DND-41 (cell line): ENCODE results near the gene MAP4.

Experiments
- CTCF ChIP-seq: IDR thresholded peaks from 2 replicates; pipeline ENCODE4 v1.5.1; 2012; ENCODE audit warnings: borderline replicate concordance, low read length, moderate library complexity, mild to moderate bottlenecking; ENCODE audit not compliant: poor library complexity, severe bottlenecking; ENCODE audit errors: extremely low read depth
- EZH2 ChIP-seq: IDR thresholded peaks from 3 replicates; pipeline ENCODE4 v1.6.1; 2012; ENCODE audit warnings: borderline replicate concordance, low read depth, mild to moderate bottlenecking, moderate library complexity, low read length, inconsistent platforms; ENCODE audit not compliant: severe bottlenecking

DNA sequence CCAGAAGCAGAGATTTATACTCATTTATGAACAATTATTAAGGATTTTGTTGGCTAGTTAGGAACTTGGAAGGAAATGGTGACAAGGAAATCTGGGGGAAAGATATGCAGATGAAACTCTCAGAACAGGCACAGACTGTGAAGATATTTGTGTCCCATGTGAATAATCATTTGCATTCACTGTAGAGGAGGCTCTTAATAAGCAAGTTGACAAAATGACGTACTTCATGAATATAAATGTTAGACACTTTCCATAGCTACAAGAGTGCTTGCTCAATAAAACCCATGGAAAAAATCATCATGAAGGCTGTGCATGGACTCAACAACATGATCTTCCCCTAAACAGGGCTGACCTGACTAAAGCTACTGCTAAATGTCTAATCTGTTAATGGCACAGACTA, 59.7 kb downstream of the MAP4 start:
- no peak for TF ChIP-seq CTCF
- TF ChIP-seq EZH2 = no peak
